Gastroesophageal sphincter (tissue), 4 donors: Measurements from ENCODE around the gene EIF4EBP2. TPM values are rescaled to one million over a fixed set of nuclear protein-coding genes. Genes with fewer than 3 reads are reported as not detected.
A peak's percentile ranks its signal among the peaks of the same experiment; 100 is the strongest.

Experiments
- ATAC-seq: fragments of 150-250 bp; one replicate; pipeline ENCODE4 v1.9.1; 2016; ENCODE audit warnings: mild to moderate bottlenecking, moderate library complexity
- H3K27ac ChIP-seq, 4 donors: fragments of 200-600 bp; sonication (generic) in 3 of 4; 1 replicate in 3 of 4; 2 replicates in 1 of 4; pipeline ENCODE4 v1.5.1; 2016 to 2019
- H3K27me3 ChIP-seq: fragments of 200-600 bp; sonication (generic); one replicate; pipeline ENCODE4 v1.5.1; 2019
- H3K36me3 ChIP-seq, 2 donors: fragments of 200-600 bp; sonication (generic); one replicate each; pipeline ENCODE4 v1.5.1; 2019; ENCODE audit warnings: control low read depth in 1 of 2
- H3K4me1 ChIP-seq, 3 donors: fragments of 200-600 bp; sonication (generic); 1 replicate in 2 of 3; 2 replicates in 1 of 3; pipeline ENCODE4 v1.5.1; 2016 to 2019; ENCODE audit warnings: control low read depth in 2 of 3
- H3K4me3 ChIP-seq, 2 donors: fragments of 200-600 bp; sonication (generic); one replicate each; pipeline ENCODE4 v1.5.1; 2019; ENCODE audit warnings: mild to moderate bottlenecking in 1 of 2, moderate library complexity in 1 of 2
- H3K9me3 ChIP-seq, 3 donors: fragments of 200-600 bp; sonication (generic); one replicate each; pipeline ENCODE4 v1.5.1; 2017 to 2019; ENCODE audit warnings: control low read depth in 2 of 3
- EP300 ChIP-seq: sonication (generic); formaldehyde crosslinking; IDR thresholded peaks from one replicate; pipeline ENCODE4 v1.6.1; 2017; ENCODE audit warnings: antibody characterized with exemption, mild to moderate bottlenecking
- POLR2A ChIP-seq, 2 donors: fragments of 450-650 bp; IDR thresholded peaks; one replicate each; pipeline ENCODE4 v1.6.1; 2017; ENCODE audit warnings: antibody characterized with exemption in 2 of 2, mild to moderate bottlenecking in 2 of 2, moderate library complexity in 1 of 2
- POLR2AphosphoS5 ChIP-seq: sonication (generic); formaldehyde crosslinking; IDR thresholded peaks from one replicate; pipeline ENCODE4 v1.6.1; 2017; ENCODE audit warnings: antibody characterized with exemption
- WGBS, 2 donors: methylation state at CpG; one replicate each; pipeline ENCODE4 v1.1.5; 2018; ENCODE audit warnings: low coverage in 1 of 2; 5-methylcytosine and 5-hydroxymethylcytosine counted together
- total RNA-seq, 4 donors: library from RNA; depleted of rRNA; stranded (reverse); fragments of >200 nt; gene quantifications; one replicate each; pipeline ENCODE4 v1.1.0, GENCODE V29; 2016
- TF ChIP-seq, protein P1 (sequence below), 4 experiments: fragments of 200-600 bp in 2 of 4; fragments of 450-650 bp in 2 of 4; sonication (generic) in 1 of 4; IDR thresholded peaks; one replicate each; pipeline ENCODE4 v1.5.1; 2017 to 2019; ENCODE audit warnings: antibody characterized with exemption in 4 of 4, mild to moderate bottlenecking in 2 of 4, moderate library complexity in 2 of 4

EIF4EBP2 gene
- total RNA-seq, 4 donors from 2014 or later: 83.8 to 93.7 (median 90.6) TPM

DNA sequence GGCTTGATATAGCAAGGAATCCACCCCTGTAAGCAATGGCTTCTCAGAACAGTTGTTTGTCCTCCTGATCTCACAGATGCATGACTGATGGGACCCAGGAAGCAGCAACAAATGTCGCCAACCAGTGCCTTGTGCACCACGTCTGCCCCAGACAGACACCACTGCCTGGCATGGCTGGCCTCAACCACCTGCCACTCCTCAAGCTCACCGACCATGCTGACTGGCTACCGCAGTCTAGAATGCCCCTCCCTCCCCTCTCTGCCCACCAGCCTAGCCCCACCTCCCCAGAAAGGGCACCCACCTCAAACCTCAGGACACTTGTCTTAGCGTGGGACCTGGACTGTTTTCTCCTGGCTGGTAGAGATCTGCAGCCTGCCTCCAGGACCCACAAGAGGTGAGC is 45.5 kb upstream of the EIF4EBP2 start:
- no peaks in the 10 kb centered on the region for H3K27me3 ChIP-seq
- TF ChIP-seq EP300: no peak
- TF ChIP-seq, protein P1, sequence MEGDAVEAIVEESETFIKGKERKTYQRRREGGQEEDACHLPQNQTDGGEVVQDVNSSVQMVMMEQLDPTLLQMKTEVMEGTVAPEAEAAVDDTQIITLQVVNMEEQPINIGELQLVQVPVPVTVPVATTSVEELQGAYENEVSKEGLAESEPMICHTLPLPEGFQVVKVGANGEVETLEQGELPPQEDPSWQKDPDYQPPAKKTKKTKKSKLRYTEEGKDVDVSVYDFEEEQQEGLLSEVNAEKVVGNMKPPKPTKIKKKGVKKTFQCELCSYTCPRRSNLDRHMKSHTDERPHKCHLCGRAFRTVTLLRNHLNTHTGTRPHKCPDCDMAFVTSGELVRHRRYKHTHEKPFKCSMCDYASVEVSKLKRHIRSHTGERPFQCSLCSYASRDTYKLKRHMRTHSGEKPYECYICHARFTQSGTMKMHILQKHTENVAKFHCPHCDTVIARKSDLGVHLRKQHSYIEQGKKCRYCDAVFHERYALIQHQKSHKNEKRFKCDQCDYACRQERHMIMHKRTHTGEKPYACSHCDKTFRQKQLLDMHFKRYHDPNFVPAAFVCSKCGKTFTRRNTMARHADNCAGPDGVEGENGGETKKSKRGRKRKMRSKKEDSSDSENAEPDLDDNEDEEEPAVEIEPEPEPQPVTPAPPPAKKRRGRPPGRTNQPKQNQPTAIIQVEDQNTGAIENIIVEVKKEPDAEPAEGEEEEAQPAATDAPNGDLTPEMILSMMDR (IDR thresholded peaks at IDR 0.05): no peak
- TF ChIP-seq POLR2A (IDR thresholded peaks at IDR 0.05): no peak
- no peak for TF ChIP-seq POLR2AphosphoS5
- H3K9me3 ChIP-seq: no peaks in the 10 kb centered on the region
- no peak overlapping the region for H3K27ac ChIP-seq
- no peak overlapping the region for H3K4me3 ChIP-seq
- ATAC-seq: no peak
- H3K36me3 ChIP-seq: no peaks in the 10 kb centered on the region
- 60 to 83% methylated on average over 1 of the region's 5 CpGs for WGBS, 2 donors
- H3K4me1 ChIP-seq: peaks cover 0 to 14% (median under 1%) of the 10 kb centered on the region in 3 donors

DNA sequence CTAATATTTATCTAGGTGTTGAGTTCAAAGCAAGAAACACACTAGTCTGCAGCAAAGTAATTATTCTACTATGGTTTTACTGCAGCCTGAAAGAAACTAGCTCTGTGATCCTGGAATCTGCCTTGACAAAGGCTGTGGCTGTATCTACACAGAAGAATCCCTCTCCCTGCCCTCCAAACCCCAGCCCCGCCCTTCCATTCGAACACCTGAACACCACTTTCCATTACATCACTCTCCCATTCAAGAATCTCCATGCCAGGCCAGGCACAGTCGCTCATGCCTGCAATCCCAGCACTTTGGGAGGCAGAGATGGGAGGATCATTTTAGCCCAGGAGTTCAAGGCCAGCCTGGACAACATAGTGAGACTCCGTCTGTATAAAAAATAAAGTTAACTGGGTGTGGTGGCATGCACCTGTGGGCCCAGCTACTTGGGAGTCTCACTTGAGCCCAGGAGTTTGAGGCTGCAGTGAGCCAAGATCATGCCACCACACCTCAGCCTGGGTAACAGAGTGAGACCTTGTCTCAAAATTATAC is 44.9 kb upstream of the EIF4EBP2 start:
- ATAC-seq: no peak
- peaks cover 0 to 20% (median 7%) of the 10 kb centered on the region in 3 donors for H3K4me1 ChIP-seq
- no peaks in the 10 kb centered on the region for H3K27me3 ChIP-seq
- 94 to 100% methylated on average over 2 to 3 of the region's 4 CpGs for WGBS, 2 donors
- H3K27ac ChIP-seq: no peak overlapping the region
- no peaks in the 10 kb centered on the region for H3K9me3 ChIP-seq
- no peak overlapping the region for H3K4me3 ChIP-seq
- no peaks in the 10 kb centered on the region for H3K36me3 ChIP-seq
- no peak for TF ChIP-seq POLR2AphosphoS5
- TF ChIP-seq, protein P1 (IDR thresholded peaks at IDR 0.05): no peak
- no peak for TF ChIP-seq POLR2A (IDR thresholded peaks at IDR 0.05)
- no peak for TF ChIP-seq EP300

DNA sequence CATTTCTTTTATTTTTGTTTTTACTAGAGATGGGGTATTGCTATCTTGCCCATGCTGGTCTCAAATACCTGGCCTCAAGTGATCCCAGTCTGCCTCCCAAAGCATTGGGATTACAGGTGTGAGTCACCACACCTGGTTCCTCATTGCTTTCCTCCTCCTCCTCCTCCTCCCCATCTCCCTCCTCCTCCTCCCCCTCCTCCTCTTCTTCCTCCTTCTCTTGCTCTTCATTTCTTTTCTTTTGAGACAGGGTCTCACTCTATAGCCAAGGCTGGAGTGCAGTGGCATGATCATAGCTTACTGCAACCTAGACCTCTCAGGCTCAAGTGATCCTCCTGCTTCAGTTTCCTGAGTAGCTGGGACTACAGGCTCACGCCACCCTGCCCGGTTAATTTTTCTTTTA is 43.7 kb upstream of the EIF4EBP2 start:
- Histone ChIP-seq H3K27ac (no peak overlapping the region), H3K36me3 (no peaks in the 10 kb centered on the region), H3K27me3 (no peaks in the 10 kb centered on the region), H3K9me3 (no peaks in the 10 kb centered on the region), H3K4me3 (no peak overlapping the region), H3K4me1 (peaks cover 0 to 29% (median 8%) of the 10 kb centered on the region in 3 donors)
- TF ChIP-seq, protein P1 (IDR thresholded peaks at IDR 0.05): no peak
- TF ChIP-seq POLR2A (IDR thresholded peaks at IDR 0.05) (no peak), POLR2AphosphoS5 (no peak), EP300 (no peak)
- 100% methylated on average over 1 to 2 of the region's 2 CpGs for WGBS, 2 donors
- no peak for ATAC-seq

DNA sequence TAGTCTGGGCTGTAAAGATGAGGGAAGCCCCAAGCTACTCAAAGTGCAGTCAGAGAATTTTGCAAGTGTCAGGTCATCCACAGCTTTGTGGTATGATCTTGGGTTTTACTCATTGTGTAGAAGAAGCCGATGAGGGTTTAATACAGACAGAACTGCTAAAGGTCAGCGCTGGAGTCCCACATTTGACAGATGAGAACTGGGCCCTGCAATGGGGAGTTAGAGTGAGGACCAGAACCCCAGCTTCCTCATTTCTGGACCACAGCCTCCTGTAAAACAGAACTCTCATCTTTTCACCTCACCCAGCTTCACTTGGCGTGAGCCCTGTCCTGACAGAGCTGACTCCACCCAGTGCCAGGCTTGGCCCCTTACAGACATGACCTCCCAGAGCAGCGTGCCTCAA is 41.6 kb upstream of the EIF4EBP2 start:
- no peak for ATAC-seq
- TF ChIP-seq EP300 (no peak), POLR2AphosphoS5 (no peak), POLR2A (IDR thresholded peaks at IDR 0.05) (no peak)
- TF ChIP-seq, protein P1 (IDR thresholded peaks at IDR 0.05): no peak
- H3K9me3 ChIP-seq: no peaks in the 10 kb centered on the region
- peaks cover 0 to 28% (median 8%) of the 10 kb centered on the region in 3 donors for H3K4me1 ChIP-seq
- no peaks in the 10 kb centered on the region for H3K36me3 ChIP-seq
- no peaks in the 10 kb centered on the region for H3K27me3 ChIP-seq
- 83 to 93% methylated on average over 1 to 3 of the region's 4 CpGs for WGBS, 2 donors
- H3K4me3 ChIP-seq: no peak overlapping the region
- no peak overlapping the region for H3K27ac ChIP-seq

DNA sequence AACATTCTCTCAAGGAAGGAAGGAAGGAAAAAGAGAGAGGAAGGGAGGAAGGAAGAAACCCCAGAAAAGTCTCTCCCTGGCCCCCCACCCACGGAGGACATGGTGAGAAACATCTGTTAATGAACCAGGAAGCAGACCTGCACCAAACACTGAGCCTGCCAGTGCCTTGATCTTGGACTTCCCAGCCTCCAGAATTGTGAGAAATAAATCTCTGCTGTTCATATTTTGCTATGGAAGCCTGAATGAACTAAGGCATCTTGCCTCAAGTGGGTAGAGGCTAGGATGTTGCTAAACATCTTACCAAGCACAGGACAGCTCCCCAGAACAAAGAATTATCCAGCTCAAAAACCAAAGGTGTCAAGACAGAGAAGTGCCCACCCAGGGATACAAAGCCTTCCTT is 40.7 kb upstream of the EIF4EBP2 start:
- no peaks in the 10 kb centered on the region for H3K36me3 ChIP-seq
- H3K27ac ChIP-seq: peak overlapping the region; percentile 74 to 91 (median 86)
- H3K4me1 ChIP-seq: peaks cover 0 to 20% (median 8%) of the 10 kb centered on the region in 3 donors
- no peak for TF ChIP-seq POLR2AphosphoS5
- TF ChIP-seq, protein P1 (IDR thresholded peaks at IDR 0.05): no peak
- no peak for TF ChIP-seq POLR2A (IDR thresholded peaks at IDR 0.05)
- no peak for TF ChIP-seq EP300
- no peaks in the 10 kb centered on the region for H3K9me3 ChIP-seq
- 60 to 83% methylated on average over 1 of the region's 1 CpG for WGBS, 2 donors
- no peak for ATAC-seq
- H3K27me3 ChIP-seq: no peaks in the 10 kb centered on the region
- H3K4me3 ChIP-seq: no peak overlapping the region
